Measurements from ENCODE around the gene SSH2. TPM values are rescaled to one million over a fixed set of nuclear protein-coding genes. Genes with fewer than 3 reads are reported as not detected.
"Not testable (repeated sequence)": the region's sequence is repeated elsewhere in the genome, so short reads cannot be mapped to it uniquely, and the experiment has no call there.

Gene SSH2
- total RNA-seq, 1 donor from 2014 or later: 30.9 TPM

GRCh38 chr17:29746669-29747068 is 183.4 kb downstream of the SSH2 start:
- no peak for DNase-seq (ENCODE audit: low read depth, low spot score)

GRCh38 chr17:29744121-29744520 is 185.9 kb downstream of the SSH2 start:
- DNase-seq (ENCODE audit: low read depth, low spot score): no peak

- DNase-seq (ENCODE audit: low read depth, low spot score): no peak
These were observed 187.9 kb downstream of the SSH2 start for GRCh38 chr17:29742210-29742513.

GRCh38 chr17:29740017-29740416 is 190.0 kb downstream of the SSH2 start:
- DNase-seq (ENCODE audit: low read depth, low spot score): no peak

GRCh38 chr17:29734640-29735039 is 195.4 kb downstream of the SSH2 start:
- DNase-seq (ENCODE audit: low read depth, low spot score): no peak

GRCh38 chr17:29733166-29733565 is 196.9 kb downstream of the SSH2 start:
- no peak for DNase-seq (ENCODE audit: low read depth, low spot score)

GRCh38 chr17:29732613-29733012 is 197.4 kb downstream of the SSH2 start:
- DNase-seq (ENCODE audit: low read depth, low spot score): no peak

GRCh38 chr17:29732209-29732608 is 197.8 kb downstream of the SSH2 start:
- no peak for DNase-seq (ENCODE audit: low read depth, low spot score)

GRCh38 chr17:29731589-29731929 is 198.5 kb downstream of the SSH2 start:
- no peak for DNase-seq (ENCODE audit: low read depth, low spot score)

- DNase-seq (ENCODE audit: low read depth, low spot score): no peak
These were observed 201.5 kb downstream of the SSH2 start for GRCh38 chr17:29728490-29728889.

GRCh38 chr17:29726715-29727252 is 203.2 kb downstream of the SSH2 start:
- peak; percentile 94 for DNase-seq (ENCODE audit: low read depth, low spot score)

- not testable (repeated sequence) for DNase-seq (ENCODE audit: low read depth, low spot score)
These were observed 204.6 kb downstream of the SSH2 start for GRCh38 chr17:29725408-29725807.

GRCh38 chr17:29723278-29724047 is 206.6 kb downstream of the SSH2 start:
- no peak for DNase-seq (ENCODE audit: low read depth, low spot score)

GRCh38 chr17:29722411-29723198 is 207.4 kb downstream of the SSH2 start:
- peak; percentile 52 for DNase-seq (ENCODE audit: low read depth, low spot score)

- no peak for DNase-seq (ENCODE audit: low read depth, low spot score)
These were observed 209.5 kb downstream of the SSH2 start for GRCh38 chr17:29720551-29720950.

GRCh38 chr17:29719469-29719868 is 210.6 kb downstream of the SSH2 start:
- DNase-seq (ENCODE audit: low read depth, low spot score): no peak

GRCh38 chr17:29718446-29719039 is 211.5 kb downstream of the SSH2 start:
- DNase-seq (ENCODE audit: low read depth, low spot score): no peak

GRCh38 chr17:29717817-29718216 is 212.2 kb downstream of the SSH2 start:
- DNase-seq (ENCODE audit: low read depth, low spot score): no peak

- no peak for DNase-seq (ENCODE audit: low read depth, low spot score)
These were observed 213.5 kb downstream of the SSH2 start for GRCh38 chr17:29716566-29716965.

- no peak for DNase-seq (ENCODE audit: low read depth, low spot score)
These were observed 214.3 kb downstream of the SSH2 start for GRCh38 chr17:29715680-29716079.

GRCh38 chr17:29714146-29714545 is 215.9 kb downstream of the SSH2 start:
- no peak for DNase-seq (ENCODE audit: low read depth, low spot score)

- no peak for DNase-seq (ENCODE audit: low read depth, low spot score)
These were observed 216.4 kb downstream of the SSH2 start for GRCh38 chr17:29713626-29714025.
